SK-N-MC (cell line): ENCODE results near the gene EPAS1.

ENCODE experiments used
- DNase-seq: peaks from one replicate; pipeline ENCODE4 v3.0.0-alpha.2; 2011; ENCODE audit warnings: low read depth, low spot score
- H3K27ac ChIP-seq: fragments of 200-600 bp; sonication (generic); 2 replicates; pipeline ENCODE4 v1.5.1; 2016; ENCODE audit warnings: mixed run types
- H3K36me3 ChIP-seq: fragments of 200-600 bp; sonication (generic); 2 replicates; pipeline ENCODE4 v1.6.1; 2017; ENCODE audit warnings: antibody characterized with exemption, low read length, mixed read lengths; ENCODE audit not compliant: insufficient read depth
- H3K4me3 ChIP-seq: fragments of 200-600 bp; sonication (generic); 2 replicates; pipeline ENCODE4 v1.5.1; 2016
- H3K9ac ChIP-seq: fragments of 200-600 bp; sonication (generic); 2 replicates; pipeline ENCODE4 v1.8.0; 2017; ENCODE audit warnings: mixed run types, mixed read lengths; ENCODE audit not compliant: insufficient read length
- H3K9me3 ChIP-seq: fragments of 200-600 bp; sonication (generic); 2 replicates; pipeline ENCODE4 v1.6.1; 2017; ENCODE audit warnings: low read depth, mild to moderate bottlenecking, antibody characterized with exemption, low read length, moderate library complexity, mixed read lengths
- EZH2 ChIP-seq: fragments of 200-600 bp; sonication (generic); IDR thresholded peaks from one replicate; pipeline ENCODE4 v1.6.1; 2017; ENCODE audit warnings: antibody characterized with exemption
- FOXP2 ChIP-seq: optimal IDR thresholded peaks from 2 replicates; pipeline ENCODE3; 2011; ENCODE audit warnings: mild to moderate bottlenecking, moderate library complexity; ENCODE audit not compliant: insufficient read depth; ENCODE audit errors: extremely low read length, control extremely low read depth
- POLR2AphosphoS5 ChIP-seq: IDR thresholded peaks from 2 replicates; pipeline ENCODE4 v1.6.1; 2012; ENCODE audit warnings: mild to moderate bottlenecking, low read depth, low read length, borderline replicate concordance

The EPAS1 gene

DNA sequence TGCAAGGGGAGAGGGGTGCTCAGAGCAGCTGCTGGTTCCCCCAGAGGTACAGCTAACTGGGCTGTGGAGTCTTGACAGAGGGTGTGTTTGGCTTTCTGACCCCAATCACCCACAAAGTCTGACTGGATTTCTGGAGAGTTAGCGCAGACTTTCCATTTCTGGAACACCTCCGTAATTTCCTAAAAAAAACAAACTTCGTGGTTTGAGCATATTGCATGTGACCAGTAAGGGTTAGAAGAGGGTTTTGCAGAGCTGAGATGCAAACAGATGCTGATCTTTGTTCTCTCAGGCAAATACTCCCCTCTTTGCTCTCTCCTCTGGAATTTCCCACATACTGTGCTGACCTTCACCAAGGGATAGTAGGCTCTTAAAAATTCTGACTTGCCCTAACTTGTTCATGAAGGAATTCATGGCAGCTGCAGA, 137.7 kb downstream of the EPAS1 start:
- H3K27ac ChIP-seq, result no peak overlapping the region
- H3K9me3 ChIP-seq, result no peaks in the 10 kb centered on the region
- H3K36me3 ChIP-seq, result no peaks in the 10 kb centered on the region
- TF ChIP-seq POLR2AphosphoS5 (no peak), FOXP2 (no peak), EZH2 (no peak)
- H3K9ac ChIP-seq, result no peak overlapping the region
- DNase-seq, result no peak
- H3K4me3 ChIP-seq, result no peak overlapping the region

GRCh38 chr2:46435353-46435752, 138.1 kb downstream of the EPAS1 start:
- no peaks in the 10 kb centered on the region for H3K9me3 ChIP-seq
- H3K9ac ChIP-seq, result no peak overlapping the region
- DNase-seq, result no peak
- H3K36me3 ChIP-seq, result no peaks in the 10 kb centered on the region
- H3K4me3 ChIP-seq, result no peak overlapping the region
- TF ChIP-seq POLR2AphosphoS5 (no peak), EZH2 (no peak), FOXP2 (no peak)
- no peak overlapping the region for H3K27ac ChIP-seq

DNA sequence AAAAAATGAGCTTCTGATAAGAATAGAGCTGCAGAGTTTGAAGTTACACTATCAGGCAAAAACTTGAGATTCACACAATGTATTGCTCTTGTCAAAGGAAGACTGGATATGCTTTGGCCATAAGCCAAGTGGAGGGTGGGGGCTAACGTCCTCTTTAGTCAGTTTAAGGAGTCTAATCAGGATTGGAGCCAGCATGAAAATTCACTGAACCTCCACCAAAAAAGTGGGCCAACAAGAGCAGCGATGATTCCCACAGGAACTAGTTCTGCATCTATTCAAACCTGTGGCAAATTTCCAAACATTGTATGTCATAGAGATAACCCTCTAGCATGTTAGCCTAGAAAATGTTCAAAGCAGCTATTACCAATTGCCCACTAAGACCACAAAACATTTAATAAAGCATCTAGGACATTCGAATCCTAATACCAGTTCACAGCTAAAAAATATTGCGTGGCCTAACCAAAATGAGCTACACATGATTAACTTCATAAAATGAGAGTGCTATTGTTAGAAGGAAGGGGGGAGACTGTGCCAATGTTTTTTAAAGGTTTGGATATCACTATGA, 138.7 kb downstream of the EPAS1 start:
- no peak for DNase-seq
- TF ChIP-seq POLR2AphosphoS5, result no peak
- TF ChIP-seq EZH2, result no peak
- no peak for TF ChIP-seq FOXP2
- Histone ChIP-seq H3K4me3 (no peak overlapping the region), H3K36me3 (no peaks in the 10 kb centered on the region), H3K27ac (no peak overlapping the region), H3K9ac (no peak overlapping the region), H3K9me3 (no peaks in the 10 kb centered on the region)
